Epidermal melanocyte (primary cell): Measurements from ENCODE around the gene ADAMTS17.
"Not testable (repeated sequence)": the region's sequence is repeated elsewhere in the genome, so short reads cannot be mapped to it uniquely, and the experiment has no call there.

Experiments
- DNase-seq: peaks from one replicate; pipeline ENCODE4 v3.0.0; 2011; ENCODE audit warnings: low spot score; ENCODE audit not compliant: insufficient read length

ADAMTS17 gene

GRCh38 chr15:100340721-100341238 lies 995 bp downstream of the ADAMTS17 start:
- no peak for DNase-seq

DNA sequence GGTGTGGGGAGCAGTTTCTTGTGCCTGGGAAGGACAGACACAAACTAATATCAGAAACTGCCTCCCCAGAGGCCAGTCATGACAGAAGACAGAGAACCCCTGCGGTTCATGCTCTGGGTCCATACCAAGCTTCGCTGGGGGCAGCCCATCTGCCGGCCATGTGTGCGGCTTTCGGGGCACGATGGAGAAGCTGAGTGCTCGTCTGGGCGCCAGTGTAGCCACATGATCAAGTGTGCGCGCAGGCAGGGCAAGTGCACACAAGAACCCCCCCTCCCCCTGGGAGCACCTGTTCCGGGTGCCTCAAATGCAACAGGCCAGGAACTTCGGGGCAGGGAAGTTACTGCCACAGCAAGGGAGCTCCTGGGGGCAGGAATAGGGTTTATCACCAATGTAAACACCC lies 1.8 kb downstream of the ADAMTS17 start:
- no peak for DNase-seq

DNA sequence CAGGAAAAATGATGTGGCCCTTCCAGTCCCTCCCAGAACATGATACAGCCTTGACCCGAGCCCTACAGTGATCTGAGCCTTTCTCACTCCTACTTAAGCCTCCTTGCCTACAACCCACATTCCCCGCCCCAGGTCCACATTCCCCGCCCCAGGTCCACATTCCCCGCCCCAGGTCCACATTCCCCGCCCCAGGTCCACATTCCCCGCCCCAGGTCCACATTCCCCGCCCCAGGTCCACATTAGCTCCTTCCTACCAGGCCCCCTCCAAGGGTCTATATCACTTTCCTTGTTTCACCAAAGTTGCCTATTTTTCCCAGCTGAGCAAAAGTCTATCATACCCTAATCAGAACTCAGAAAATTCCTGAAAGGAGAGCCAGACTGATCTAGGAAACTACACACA lies 2.3 kb downstream of the ADAMTS17 start:
- DNase-seq: not testable (repeated sequence)

DNA sequence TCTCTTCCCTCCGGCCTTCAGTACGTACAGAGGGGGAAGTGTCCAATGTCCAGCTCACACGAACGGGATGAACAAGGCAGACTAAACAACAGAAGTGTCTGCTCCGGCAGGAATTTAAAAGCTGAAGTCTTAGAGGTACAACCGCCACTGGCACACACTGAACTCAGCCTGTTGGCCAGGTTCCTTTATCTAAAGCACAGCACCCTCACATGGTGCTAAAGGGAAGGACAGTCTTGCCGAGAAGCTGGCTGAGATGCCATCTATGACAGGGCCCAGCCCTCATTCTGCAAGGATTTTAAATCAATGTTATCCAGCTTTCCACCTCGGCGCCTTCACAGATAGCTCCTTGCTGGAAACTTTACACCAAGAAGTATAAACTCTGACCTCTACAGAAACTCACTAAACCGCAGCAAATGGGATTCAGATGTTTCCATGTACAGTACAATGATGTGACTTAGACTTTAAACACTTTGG lies 2.8 kb downstream of the ADAMTS17 start:
- DNase-seq: no peak

DNA sequence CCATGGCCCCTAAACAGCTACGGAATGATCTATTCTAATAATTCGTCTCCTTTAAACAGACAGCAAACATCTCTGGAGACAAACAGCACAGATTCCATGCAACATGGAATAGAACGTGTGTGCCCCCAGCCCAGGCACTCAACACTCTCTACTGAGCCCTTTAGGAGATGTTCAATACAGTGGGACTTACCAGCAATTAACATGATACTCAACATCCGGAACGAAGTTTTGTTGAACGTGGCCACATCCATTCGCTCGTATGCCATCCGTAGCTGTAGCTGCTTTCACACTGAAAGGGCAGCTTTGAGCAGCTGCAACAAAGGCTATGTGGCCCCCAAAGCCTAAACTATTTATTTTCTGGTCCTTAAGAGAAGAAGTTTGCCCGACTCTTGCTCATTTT lies 3.5 kb downstream of the ADAMTS17 start:
- no peak for DNase-seq

DNA sequence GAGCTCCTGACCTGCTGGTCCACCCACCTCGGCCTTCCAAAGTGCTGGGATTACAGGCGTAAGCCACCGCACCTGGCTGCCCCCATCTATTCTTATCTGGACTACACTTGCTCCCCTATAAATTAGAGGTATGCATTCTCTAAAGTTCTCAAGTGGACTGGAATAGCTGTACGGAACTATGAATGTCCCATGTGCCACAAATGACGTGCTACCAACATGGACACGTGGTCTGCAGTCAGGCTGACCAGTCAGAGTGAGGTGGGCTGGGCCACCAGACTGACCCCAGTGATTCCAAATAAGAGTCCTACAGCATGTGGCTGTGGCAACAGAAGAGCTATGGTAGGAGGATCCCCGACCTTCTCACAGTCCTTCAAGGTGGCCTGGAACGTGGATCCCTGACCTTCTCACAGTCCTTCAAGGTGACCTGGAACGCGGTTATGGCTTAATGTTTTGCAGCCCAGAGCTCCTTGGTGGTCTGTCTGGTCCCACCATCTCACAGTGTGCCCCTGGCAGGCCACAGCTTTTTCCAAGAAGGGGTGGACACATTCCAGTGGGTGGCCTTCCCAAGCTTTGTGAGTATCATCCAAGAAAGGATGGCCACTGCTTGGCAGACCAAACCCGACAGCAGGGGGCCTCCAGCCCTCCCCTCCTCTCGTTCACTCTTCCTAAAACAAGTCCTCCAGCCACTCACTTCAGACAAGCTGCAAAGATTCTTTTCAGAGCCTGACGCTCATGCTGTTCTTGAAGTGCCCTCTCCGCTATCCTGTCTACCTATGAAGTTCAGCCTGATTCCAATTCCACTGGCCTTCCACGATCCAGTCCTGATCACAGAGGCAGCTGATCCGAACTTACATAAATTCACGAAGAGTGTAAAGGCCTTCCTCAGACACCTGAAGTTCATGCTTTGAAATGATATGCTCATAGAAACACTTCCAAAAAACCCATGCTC lies 4.4 kb downstream of the ADAMTS17 start:
- DNase-seq: no peak

GRCh38 chr15:100336061-100336460 lies 5.7 kb downstream of the ADAMTS17 start:
- no peak for DNase-seq

DNA sequence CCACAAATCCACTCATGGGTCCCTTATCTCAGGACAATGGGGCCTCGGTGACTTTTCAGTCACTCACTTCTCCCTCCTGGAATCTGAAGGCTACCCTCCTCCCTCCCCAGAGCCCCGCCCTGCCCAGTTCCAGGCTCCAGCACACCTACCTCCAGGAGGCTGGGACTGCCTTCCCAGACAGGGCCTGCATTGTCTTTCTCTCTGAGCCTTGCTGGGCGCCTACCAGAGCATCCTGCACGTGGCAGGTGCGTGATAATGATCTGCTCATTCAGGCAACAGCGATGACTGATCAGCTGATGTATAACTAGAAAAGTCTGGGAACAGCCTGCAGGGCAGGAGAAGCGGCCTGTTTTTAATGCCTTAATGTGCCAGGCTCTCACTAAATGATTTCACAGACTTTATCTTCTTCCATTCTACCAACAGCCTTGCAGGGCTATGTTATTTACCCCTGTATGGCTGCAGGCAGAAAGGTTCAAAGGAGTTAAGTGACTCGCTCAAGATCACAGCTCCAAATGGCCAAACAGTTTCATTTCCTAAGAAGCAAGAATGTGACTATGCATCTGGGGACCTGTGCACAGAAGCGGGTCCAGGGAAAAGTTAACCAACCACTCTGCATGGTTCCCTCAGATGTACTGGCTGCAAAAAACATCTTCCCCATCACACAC lies 6.3 kb downstream of the ADAMTS17 start:
- no peak for DNase-seq

DNA sequence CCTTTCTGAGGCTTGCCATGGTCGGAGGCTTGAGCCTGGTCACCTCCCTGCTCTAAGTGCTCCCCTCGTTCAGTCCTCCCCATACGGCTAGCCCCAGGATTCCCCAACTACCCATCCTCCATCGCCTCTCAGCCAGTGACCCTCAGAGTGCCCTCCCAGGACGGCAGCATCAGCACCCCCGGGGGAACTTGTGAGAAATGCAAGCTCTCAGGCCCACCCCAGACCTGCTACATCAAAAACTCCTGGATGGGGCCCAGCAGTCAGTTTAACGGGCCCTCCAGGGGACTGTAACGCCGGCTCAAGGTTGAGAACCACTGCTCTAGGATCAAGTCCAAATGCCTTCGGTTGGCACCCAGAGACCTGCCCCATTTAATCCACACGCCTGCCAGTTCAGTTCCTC lies 6.9 kb downstream of the ADAMTS17 start:
- no peak for DNase-seq

DNA sequence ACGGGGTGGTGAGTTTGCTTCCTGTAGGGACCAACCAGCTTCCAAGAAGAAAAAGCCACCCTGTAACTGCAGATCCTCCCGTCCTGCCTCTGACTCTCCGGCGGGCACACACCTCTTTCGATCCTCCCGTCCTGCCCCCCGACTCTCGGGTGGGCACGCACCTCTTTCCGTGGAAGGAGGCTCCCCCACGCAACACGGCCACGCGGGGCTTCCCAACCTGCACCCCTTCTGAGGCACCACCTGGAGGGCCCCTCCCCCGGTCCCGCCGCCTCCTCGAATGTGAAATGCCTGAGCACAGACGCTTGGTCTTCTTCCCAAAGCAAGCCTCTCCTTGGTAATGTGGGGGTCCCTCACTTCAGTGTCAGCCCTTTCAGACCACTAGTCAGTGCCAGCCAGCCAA lies 7.3 kb downstream of the ADAMTS17 start:
- no peak for DNase-seq

GRCh38 chr15:100334015-100334414 lies 7.8 kb downstream of the ADAMTS17 start:
- no peak for DNase-seq

- no peak for DNase-seq
These were observed 8.5 kb downstream of the ADAMTS17 start for GRCh38 chr15:100333236-100333635.

DNA sequence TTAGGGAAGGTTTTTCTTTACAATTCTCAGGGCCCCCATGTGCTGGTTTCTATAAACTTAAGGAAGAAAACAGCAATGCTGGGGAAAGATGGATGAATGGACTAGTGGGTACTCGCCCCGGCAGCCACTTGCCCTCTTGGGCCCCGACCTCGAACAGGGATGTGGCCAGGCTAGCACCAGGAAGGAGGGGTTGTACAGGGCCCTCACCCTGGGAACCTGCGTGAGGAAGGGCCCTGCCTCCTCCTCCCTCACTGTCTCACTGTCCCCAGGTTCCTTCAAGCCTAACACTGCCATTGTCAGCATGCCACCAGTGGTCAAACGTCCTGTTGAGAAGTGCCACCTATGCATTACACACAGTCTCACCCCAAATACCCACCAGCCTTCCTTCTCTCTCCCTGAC lies 9.1 kb downstream of the ADAMTS17 start:
- DNase-seq: no peak

DNA sequence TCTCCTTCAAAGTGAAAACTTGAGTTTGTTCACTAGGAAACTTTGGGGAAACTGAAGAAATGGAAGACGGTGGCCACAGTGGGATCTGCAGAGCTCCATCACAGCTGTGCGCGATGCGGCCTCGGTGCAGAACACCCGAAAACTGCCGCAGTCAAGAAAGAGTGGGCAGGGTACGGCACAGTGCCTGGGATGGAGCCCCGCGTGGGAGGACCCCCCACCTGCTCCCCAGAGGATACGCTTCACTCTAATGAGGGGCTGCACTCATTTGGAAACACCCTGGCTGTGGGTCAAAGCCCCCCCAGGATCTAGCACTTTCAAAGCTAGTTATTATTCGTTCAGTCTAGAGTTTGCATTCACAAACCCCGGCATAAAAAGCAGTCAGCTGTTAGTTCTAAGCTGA lies 9.5 kb downstream of the ADAMTS17 start:
- DNase-seq: no peak

- DNase-seq: no peak
These were observed 11.1 kb downstream of the ADAMTS17 start for GRCh38 chr15:100330629-100331215.

GRCh38 chr15:100330221-100330620 lies 11.6 kb downstream of the ADAMTS17 start:
- DNase-seq: no peak

- DNase-seq: no peak
These were observed 13.0 kb downstream of the ADAMTS17 start for GRCh38 chr15:100328796-100329195.

GRCh38 chr15:100318880-100319279 lies 22.9 kb downstream of the ADAMTS17 start:
- DNase-seq: no peak

DNA sequence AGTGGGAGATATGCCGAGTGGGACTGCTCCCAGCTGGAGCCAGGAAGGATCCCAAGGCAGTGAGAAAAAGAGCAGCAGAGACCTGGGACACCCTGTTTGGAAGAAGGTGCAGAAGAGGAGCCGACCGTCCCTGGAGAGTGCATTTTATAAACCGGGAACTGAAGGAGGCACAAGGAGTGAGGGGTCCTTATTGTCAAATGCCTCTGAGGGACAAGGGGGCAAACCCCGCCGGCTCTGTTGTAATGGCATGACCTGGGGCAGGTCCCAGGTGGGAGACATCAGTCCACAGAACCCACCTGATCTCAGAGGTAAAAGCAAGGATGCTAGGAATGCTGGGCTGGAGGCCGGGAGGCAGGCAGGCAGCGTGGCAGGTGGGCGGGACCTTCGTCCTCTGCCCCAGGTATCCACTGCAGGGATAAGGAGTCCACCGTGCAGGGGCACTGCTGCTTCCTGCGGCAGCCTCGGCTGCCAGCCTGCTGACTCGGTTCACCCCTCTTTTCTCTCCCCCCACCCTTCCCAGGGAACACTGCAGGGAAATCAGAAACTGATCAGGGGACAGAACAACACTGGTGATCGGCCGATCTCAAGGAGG lies 26.9 kb downstream of the ADAMTS17 start:
- DNase-seq: no peak

GRCh38 chr15:100311833-100312476 lies 29.8 kb downstream of the ADAMTS17 start:
- DNase-seq: no peak

DNA sequence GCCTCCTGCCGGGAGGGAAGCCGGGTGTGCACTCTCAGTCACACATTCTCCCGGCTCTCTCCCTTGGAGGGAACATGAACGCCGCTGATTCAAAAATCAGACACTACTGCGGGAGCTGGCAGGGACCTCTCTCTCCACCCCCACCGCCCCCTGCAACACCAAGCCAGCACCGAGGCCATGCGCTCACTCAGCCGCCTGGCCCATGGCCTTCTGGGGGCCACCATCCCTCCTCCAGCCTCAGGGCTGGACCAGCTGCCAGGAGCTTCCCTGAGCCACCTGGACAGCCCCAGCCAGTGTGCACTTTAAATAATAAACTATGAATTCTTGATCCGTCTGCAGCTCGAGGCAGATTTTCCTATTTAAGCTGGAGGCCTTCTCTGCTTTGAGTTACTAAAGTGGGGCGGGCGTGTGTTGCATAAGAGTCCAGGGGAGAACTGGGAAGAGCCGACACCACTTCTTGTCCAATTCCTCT lies 30.6 kb downstream of the ADAMTS17 start:
- no peak for DNase-seq
